GM21619 (cell line): ENCODE data around the gene COX19.
"Not testable (repeated sequence)": the region's sequence is repeated elsewhere in the genome, so short reads cannot be mapped to it uniquely, and the experiment has no call there.

Experiments
- ATAC-seq: cut with Tn5 transposase; IDR thresholded peaks from one replicate; pipeline ENCODE4 v1.9.1; 2021; ENCODE audit not compliant: unreplicated experiment

Gene COX19

DNA sequence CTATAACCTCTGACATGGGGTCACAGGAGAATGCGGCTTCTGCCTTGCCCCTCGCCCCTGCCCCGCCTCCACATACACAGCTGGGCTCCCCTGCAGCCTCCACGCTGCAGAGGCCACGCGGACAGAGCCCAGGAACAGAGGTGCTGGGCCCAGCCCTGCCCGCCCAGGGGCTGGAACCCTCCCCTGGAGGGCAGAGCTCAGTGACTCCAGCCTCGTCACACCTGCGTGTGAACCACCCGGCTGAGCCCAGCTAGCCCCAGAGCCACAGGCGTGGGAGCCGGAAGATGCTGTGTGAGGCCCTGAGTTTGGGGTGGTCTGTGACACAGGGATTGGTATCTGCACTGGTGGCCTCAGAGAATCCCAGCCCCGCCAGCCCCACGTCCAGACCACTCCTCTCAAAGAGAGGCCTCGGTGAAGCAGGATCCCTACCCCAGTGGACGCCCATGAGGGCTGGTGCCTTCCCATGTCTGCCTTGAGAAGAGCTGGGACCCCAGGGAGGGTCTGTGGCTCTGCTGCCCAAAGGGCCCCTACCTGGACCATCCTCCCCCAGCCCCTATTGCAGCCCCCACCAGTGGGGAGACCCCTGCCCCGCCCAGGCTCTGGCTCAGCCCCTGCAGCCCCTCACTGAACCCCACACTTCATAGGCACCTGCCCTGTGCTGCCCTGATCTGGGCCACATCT lies 12.8 kb downstream of the COX19 start:
- no peak for ATAC-seq

DNA sequence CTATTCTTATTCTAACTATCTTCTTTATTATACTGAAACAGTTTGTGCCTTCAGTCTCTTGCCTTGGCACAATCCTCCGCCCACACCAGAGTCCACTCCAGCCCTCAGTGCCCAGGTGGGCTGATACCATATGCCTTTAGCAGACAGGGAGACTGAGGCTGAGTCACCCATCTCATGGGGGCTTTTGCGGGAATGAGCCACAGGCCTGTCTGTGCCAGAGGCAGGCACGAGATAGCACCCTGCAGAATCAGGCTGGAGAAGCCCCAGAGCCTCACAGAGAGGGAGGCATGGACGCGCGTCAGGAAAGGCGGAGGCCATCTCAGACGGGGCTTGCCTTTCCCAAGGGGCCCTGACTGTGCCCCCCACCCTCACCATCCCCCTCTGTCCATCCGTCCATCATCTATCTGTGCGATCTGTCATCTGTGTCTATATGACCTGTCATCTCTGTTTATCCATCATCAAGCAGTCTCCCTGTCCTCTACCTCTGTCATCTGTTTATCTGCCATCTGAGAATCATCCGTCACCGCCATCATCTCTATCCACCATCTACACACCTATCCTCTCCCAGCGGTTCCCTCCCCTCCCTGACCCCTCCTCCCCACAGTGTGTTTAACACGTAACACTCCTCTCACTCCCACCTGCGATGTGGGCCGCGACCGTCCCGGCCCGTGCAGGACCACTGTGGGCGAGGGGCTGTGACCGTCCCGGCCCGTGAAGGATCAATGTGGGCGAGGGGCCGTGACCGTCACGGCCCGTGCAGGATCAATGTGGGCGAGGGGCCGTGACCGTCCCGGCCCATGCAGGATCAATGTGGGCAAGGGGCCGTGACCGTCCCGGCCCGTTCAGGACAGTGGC lies 13.6 kb downstream of the COX19 start:
- no peak for ATAC-seq

DNA sequence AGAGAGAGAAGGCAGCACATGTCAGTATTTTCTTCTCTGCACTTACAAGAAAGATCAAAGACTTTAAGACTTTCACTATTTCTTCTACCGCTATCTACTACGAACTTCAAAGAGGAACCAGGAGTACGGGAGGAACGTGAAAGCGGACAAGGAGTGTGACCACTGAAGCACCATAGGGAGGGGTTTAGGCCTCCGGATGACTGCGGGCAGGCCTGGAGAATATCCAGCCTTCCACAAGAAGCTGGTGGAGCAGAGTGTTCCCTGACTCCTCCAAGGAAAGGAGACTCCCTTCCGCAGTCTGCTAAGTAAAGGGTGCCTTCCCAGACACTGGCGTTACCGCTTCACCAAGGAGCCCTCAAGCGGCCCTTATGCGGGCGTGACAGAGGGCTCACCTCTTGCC lies 14.4 kb downstream of the COX19 start:
- not testable (repeated sequence) for ATAC-seq

DNA sequence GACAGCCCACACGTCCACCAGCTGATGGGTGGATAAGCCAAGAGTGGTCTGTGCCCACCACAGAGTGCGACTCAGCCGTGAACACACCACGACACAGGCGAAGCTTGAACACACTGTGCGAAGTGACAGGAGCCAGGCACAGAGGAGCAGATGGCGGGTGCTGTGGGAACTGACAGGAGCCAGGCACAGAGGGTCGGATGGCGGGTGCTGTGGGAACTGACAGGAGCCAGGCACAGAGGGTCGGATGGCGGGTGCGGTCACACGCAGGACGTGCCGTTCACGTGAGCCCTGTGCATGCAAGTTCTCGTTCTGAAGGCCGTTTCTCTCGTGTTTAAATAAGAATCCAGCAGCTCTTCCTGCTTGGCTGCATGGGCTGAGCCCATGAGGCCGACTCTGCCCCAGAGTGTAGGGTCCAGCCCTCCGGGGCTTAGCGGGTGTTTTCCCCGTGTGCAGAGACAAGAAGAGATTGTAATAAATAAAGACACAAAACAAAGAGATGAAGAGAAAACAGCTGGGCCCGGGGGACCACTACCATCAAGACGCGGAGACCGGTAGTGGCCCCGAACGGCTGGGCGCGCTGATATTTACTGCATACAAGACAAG lies 15.0 kb downstream of the COX19 start:
- ATAC-seq: no peak

DNA sequence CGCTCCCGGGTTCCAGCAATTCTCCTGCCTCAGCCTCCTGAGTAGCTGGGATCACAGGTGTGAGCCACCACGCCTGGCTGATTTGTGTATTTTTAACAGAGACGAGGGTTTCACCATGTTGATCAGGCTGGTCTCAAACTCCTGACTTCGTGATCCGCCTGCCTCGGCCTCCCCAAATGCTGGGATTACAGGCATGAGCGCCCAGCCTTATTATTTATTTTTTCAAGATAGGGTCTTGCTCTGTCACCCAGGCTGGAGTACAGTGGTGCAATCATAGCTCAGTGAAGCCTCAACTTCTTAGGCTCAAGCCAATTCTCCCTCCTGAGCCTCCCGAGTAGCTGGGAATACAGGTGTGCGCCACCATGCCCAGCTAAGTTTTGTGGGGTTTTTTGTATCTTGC lies 15.6 kb downstream of the COX19 start:
- ATAC-seq: not testable (repeated sequence)

DNA sequence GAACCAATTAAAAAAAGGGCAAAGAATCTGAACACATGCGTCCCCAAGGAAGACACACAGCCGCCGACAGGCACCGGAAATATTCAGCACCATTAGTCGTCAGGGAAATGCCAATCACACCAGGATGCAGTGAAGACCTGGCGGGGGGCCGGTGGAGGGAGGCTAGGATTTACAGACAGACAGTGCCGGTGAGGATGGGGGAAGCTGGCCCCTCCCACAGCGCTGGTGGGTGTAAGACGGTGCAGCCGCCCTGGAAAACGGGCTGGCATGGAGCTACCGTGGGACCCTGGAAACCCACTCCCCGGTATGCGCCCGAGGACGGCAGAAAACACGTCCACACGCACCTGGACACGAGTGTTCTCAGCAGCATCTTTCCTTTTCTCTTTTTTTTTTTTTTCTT lies 16.1 kb downstream of the COX19 start:
- no peak for ATAC-seq

DNA sequence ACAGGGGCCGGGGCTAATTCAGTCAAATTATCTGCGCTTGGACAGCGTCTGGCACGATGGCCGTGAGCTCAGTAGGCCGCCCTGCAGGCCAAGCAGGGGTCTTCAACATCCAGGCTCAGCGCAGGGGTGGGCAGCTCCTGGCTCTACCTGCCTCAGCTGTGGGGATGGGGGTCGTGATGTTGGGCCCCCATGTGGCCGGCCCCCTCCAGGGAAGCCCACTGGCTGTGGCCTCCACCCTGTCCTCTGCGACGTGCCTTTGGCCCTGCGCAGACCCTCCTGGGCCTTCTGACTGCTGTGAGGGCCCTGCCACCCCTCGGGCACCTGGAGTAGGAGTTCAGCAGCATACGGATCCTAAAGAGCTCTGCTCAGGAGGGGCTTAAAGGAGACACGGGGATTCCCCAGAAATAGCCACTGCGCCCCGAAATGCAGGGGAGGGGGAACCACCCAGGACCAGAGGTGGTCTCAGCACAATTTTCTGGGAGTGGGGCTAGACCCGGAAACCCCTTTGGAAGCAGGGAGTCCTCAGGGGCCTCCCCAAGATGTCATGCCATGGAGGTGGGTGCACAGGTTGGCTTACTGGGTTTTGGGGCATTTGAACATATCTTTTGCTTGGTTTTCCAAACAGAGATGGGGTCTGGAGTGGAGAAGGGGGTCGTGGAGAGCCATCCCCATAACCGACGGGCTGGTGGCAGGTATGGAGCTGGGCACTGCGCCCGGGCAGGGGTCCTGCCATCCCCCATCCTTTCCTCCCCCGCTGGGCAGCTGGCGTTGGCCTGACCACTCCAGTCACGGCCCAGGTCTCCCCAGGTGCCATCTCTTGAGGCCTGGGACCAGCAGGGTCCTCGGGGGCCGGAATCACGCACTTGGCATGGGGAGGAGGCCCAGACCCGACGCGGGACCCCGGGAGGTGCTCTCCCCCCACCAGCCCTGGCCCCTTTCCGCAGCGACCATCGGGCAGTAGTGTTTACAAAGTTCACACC lies 16.8 kb downstream of the COX19 start:
- no peak for ATAC-seq

DNA sequence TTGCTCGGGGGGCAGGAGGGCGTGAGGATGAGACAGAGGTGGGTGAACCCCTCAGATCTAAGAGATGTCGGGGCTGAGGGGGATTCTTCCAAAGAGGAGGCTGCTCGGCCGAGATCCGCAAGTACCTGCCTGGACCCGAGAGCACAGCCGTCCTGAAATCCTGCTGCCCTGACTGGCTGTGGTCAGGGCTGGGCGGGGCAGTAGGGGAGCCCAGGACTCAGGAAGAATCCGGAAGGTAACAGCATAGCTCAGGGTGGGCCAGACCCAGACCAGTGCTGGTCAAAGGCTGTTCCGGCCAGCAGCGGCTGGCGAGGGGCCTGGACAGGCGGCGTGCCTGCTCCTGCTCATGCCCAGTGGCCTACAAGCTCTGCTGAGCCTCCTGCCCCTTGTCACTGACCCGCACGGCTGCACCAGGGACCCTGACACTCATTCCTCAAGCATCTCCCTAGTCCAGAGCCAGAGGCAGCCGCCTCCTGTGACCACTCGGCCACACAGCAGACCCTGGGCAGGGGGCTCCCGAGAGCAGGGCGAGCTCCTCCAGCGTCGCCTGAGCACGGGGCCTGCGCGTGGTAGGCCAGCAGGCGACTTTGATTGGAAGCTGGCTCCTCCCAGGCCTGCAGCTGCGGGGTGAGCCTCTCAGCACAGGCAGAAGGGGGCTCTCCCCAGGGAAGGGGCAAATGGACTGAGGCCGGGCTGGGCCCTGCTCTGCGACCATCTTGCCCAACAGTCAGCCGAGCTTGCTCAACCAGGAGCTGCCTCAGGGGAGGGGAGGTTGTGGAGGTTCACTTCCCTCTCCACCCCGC lies 17.7 kb downstream of the COX19 start:
- ATAC-seq: no peak

DNA sequence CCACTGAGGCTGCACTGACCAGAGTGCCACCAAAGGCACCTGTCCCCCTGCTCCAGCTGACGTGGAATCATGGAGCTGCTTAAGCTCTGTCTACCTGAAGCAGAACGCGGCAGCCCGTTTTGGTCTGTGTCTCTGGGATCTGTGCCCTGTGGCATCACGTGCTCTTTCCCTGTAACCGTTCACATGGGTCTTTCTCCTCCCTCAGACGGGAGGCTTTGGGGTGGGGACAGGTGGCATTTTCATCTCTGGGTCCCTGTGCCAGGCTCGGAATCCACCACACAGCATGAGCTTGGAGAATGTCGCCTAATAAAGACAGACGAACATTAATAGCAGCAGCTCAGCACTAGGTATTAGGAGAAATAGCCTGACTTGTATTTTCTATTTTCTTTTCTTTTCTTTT lies 19.3 kb downstream of the COX19 start:
- ATAC-seq: no peak

DNA sequence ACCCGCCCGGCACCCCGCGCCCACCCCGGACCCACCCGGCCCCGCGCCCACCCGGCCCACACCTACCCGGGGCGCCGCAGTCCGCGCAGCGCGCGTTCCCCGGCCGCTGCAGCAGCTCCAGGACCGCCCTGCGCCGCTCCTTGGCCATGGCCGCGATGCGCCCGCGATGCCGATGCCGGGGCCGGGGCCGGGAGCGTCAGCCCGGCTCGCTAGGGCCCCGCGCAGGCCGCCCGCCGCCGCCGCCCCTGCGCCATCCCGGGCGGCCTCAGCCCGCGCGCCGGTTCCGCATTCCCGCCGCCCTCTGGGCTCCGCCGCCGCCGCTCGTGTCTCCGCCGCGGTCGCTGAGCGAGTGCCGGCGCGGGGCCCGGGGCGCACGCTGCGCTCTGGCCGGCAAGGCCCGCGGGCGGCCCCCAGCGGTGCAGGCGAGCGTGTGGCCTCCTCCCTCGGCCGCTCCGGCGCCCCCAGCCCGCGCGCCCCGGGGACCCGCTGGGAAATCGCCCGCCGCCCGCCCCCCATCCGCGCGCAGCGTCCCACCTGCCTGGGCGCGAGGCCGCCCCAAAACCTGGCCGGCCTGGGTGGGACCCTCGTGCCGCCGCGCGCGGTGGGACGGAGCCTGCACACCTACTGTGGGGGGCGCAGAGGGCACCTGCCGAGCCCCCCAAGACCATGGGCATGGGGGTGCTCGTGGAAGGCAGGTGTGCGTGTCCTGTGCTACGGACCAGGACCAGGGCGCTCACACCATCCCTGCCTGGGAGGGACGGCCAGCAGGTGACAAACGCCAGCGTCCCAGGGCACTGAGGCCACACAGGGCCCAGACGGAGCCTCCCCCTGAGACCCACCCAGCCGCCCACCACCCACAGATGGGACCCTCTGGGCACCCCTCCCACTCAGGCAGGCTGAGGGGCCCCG lies 20.8 kb downstream of the COX19 start, which contains the start of gene ADAP1:
Gene ADAP1 (minus strand): TSS at position 351 of the 909 bp plus-strand sequence. CDS start 203 bp downstream, at position 148.
- ATAC-seq: peak; percentile 39

DNA sequence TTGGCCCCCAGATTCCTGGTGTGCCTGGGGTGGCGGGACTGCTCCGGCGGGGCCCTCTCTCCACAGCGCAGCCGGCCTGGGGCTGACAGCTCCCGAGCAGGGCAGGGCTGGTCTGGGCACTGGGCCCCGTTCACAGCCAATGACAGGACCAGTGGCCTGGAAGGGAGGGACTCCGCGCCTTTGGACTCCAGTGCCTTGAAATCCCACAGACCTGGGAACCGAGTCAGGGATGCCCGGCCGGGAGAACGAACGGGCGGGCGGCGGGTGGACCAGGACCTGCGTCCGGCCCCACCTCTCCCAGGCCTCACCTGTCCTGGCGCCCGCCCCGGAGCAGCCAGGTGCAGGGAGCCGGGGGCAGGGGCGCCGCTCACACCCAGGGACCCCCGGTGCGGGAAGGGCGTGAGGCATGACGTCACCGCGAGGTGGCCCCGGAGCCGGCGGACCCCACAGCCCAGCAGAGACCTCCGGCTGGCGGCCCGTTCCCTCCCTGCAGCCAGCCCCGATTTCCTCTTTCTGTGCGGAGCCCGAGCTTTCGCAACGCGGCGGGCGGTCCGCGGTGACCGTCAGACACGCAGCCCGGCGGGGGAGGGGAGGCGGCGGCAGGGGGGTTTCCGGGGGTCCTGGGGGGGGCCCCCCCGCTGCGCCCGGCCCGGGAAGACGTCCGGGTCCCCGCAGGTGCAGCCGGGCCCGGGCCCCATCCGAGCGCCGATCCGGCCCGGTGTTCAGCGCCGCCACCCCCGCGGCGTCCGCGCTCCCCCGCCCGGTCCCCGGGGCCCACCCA lies 21.6 kb downstream of the COX19 start:
- peak; percentile 5 for ATAC-seq

DNA sequence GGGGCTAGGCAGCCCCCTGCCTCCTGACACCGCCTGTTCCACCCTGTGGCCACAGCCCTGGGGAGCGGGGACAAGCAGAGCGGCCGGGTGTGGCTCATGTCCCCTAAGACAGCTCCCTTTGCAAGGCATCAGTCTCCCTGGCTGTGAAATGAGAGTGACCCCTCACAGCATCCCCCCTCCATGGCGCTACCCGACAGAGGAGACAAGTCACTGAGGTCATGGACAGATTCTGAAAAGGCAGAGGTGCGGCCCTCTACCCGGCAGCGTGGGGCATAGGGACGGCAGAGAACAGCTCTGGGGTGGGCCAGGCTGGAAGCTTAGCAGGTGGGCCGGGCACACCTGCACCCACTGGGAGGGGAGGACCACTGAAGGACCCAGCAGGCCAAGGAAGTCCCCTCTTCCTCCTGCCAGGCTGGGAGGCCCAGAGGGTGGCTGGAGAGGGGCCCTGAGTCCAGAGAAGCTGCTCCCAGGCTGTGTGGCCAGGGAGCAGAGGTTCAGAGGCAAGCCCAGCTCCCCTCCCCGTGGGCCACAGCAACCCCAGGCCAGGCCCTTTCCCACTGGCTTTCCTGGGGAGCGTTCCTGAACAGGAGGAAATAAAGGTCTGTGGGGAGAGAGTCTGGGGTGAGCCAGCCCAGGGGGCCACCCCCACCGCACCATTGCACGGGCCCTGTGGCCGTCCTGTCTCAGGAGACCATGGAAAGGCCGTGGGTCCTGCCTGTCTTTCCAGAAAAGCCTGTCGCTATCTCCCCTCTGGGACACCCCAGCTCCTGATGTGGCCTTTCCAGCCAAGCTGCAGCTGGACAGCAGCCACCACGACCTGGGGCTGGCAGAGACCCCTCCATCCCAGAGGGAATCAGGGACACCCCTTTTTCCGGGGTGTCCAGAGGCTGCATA lies 22.6 kb downstream of the COX19 start:
- ATAC-seq: no peak

DNA sequence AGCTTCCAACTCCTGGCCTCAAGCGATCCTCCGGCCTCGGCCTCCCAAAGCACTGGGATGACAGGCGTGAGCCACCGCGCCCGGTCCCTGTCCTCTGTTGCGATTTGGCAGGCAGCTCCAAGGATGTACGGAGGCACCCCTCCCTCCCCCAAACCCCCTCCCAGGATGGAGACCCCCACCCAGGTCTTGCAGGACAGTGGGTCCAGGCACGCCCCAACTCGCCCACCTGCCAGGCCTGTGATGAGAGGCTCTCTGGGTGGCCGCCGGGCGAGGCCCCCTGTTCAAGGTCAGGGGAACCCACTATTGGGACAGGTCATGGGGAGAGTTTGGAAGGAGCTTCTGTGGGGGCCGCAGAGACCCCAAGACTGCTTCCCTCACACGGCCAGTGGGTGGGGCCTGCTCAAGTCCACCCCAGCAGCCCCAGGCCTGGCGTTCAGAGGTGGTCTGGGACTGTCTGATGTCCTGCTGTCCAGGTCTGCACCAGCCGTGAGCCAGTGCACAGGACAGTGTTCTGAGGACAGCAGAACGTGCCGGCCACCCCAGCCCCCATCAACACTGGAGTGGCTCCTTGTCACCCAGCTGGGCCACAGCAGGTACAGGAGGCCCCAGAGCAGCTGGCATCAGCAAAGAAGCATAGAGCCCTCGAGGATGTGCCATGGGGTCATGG lies 23.3 kb downstream of the COX19 start:
- ATAC-seq: no peak

DNA sequence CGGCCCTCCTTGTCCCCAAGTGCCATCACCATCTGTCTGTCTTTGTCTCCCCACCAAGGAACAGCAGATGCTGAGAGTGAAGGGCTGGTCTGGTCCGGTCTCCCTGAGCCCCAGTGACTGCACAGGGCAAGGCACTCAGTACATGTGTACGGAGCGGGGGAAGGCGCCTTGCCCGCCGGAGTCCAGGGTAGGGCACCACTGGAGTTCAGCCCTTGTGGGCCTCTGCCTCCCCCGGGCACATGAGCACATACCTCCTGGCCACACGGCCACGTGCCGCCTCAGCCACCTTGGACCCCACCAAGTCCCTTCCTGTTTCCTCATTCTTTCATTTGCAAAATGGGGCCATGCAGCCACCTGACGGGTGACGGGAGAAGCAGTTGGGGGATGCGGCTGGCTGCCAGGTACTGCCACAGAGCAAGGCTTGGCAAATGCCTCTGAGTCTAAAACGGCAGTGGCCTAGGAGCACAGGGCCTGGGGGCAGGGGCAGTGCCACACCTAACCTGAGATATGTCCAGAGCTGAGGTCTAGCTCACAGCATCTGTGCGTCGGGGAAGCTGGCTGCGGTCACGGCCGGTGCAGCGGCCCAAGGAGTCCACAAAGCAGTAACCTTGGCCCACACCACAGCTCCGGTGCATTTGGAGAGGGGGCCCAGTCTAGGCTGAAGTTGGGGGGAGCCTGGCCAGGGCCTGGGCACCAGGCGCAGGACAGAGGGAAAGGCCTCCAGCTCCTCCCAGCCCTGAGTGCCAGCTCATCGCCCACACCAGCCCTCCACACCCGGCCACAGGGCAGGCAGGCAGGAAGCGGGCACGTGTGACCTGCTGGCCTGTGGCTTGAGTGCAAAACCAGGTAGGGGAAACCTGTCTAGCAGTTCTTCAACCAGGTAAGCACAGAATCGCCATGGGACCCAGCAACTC lies 26.1 kb downstream of the COX19 start:
- no peak for ATAC-seq

DNA sequence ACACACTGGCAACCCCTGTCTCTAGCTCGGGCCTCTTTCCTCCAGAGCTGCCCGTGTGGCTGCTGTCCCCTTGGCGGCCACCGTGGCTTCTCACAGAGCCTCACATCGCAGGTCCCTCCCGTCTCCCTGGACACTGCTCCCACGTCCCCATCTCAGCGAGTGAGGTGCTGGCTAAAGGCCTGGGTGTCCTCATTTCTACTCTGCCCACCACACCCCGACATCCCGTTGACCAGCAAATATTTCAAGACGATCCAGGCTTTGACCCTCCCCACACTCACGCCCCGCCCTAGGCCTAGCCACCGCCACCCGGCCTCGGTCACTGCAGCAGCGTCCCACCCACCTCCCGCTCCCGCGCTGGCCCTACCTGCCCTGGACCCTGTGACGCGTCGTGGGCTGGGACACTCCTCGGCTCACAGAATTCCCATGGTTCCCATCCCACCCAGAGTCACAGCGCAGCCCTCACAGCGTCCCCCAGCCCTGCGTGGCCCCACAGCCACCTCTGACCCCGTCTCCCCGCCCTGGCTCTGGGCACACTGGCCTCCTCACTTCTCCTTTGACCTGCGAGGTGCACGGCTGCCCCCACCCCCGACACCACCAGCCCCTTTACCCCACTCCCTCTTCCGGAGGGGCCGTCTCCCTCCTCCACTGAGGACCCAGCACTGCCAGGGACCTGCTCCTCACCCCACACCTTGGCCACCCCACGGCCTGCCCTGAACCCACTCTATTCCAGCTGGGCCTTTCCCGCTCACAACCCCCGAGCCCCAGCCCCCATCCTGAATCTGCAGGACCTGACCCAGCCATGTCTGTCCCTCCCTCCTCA lies 27.7 kb downstream of the COX19 start:
- ATAC-seq: no peak
